ENCODE data around the gene PFAS.

The PFAS gene

DNA sequence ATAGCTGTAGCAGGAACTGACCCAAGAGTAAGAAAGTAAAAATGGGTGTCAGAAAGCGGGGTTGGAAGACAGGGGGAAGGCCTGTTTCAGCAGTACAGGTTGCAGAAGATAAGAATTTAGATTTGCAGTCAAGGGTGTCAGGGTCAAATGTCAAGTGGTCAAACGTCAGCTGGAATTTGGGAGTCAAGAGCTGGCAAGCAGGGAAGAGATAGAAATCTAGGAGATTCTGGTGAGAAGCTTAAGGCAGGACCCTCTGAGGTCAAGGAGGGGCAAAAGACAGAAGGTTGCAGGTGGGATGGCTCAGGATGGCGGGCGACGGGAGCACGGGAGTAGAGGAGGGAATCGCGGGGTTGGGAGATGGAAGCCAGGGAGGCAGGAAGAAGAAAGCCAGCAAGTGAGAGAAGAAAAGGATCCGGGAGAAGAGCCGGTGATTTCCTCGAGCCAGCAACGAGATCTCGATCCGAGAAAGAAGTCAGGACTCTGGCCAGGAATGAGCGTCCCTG, 45.8 kb downstream of the PFAS start:
- no peak for DNase-seq (ENCODE audit: low read depth)

DNA sequence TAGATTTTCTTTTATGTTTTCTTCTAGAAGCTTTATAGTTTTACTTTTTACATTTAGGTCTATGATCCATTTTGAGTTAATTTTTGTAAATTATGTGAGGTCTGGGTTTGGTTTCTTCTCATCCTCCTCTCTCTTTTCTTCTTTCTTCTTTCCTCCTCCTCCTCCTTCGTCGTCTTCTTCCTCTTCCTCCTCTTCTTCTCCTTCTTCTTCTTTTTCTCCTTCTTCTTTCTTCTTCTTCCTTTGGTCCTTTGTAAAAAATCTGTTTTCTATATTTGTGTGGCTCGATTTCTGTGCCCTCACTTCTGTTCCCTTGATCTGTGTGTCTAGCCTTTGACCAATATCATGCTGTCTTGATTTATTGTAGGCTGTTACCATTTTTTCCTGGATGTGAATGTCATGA, 51.1 kb downstream of the PFAS start:
- DNase-seq (ENCODE audit: low read depth), result no peak

DNA sequence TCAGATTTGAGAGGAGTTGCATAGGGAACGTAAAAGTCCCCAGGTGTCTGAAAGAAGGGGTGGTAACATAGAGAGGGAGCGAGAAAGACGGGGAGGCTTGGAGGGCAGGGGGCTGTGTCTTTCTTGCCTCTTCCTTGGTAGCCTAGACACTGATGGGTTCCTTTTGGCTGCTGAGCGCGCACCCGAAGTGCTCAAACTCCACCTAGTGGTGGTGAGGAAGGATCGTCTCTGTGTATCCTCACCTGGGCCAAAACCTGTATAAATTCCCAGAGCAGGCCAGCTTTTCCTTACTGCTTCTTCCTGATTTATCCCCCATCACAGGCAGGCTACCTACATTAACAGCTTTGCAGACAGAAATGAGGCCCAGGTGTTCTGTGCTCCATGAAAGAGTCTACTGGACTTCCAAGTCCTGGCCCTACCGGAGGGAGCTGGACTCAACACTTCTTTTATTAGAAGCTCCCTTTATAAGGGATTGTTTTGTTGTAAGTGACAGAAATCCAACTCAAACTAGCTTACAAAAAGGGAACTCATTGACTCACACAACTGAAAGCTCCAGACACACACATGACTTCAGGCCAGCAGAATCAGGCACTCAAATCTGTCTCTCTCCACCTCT, 51.6 kb downstream of the PFAS start:
- DNase-seq (ENCODE audit: low read depth), result no peak

DNA sequence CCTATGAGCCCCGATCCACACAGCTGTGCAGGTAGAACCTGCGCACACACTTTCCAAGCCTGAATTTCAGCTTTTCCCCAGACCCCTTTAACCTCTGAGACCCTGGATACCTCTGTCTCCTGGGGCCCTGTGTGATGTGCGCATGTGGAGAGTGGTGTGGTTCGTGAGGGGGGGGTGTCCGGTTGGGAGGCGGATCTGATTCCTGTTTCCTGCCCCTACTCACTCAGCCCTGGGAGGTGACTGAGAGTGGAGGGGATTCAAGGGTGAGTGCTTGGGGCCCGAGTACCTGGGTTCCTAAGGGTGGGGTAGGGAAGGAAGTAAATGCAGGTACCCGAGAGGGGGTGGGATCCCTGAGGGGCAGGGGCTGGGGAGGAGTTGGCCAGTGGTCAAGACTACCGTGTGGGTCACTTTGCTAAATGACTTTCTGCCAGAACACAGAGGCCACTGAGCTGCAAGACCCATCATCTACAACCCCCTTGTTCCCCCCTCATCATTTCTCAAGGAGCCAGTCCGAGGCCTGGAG, 61.6 kb downstream of the PFAS start:
- DNase-seq (ENCODE audit: low read depth), result no peak

DNA sequence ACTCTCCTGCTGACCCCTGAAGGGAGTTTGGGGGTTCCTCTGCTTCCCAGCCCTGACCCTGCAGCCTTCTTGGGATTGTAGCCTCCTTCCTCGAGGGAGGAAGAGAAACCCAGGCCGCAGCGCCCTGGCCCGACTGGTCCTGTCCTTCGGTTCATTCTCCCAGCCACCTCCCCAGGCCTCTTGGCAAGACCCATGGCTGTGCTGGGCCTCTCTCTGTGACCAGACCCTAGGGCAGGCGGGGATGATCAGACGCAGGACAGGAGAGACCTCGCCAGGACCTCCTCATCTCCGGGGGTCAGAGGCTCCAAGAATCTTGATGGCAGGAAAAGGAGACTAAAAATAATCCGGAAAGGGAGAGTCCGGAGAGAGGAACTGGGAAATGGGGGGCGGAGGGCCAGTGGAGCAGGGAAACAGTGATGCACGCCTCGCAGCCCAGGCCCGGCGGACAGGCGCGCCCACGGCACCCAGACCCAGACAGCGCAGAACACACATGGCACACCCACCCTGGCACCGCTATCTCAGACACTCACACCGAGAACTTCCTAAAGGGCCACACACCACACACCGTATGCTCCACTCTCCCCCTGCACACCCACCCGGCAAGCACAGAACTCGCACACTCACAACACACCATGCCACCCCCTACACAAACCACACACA, 62.2 kb downstream of the PFAS start:
- no peak for DNase-seq (ENCODE audit: low read depth)

DNA sequence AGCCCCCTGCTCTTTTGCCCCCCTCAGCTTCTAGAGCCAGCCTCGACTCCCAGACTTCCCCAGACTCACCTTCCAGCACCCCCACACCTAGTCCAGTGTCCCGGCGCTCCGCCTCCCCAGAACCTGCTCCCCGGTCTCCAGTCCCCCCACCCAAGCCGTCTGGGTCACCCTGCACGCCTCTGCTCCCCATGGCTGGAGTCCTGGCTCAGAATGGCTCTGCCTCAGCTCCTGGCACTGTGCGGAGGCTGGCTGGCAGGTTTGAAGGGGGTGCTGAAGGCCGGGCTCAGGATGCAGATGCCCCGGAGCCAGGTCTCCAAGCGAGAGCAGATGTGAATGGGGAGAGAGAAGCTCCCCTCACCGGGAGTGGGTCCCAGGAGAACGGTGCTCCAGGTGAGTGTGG, 63.2 kb downstream of the PFAS start:
- DNase-seq (ENCODE audit: low read depth), result no peak

DNA sequence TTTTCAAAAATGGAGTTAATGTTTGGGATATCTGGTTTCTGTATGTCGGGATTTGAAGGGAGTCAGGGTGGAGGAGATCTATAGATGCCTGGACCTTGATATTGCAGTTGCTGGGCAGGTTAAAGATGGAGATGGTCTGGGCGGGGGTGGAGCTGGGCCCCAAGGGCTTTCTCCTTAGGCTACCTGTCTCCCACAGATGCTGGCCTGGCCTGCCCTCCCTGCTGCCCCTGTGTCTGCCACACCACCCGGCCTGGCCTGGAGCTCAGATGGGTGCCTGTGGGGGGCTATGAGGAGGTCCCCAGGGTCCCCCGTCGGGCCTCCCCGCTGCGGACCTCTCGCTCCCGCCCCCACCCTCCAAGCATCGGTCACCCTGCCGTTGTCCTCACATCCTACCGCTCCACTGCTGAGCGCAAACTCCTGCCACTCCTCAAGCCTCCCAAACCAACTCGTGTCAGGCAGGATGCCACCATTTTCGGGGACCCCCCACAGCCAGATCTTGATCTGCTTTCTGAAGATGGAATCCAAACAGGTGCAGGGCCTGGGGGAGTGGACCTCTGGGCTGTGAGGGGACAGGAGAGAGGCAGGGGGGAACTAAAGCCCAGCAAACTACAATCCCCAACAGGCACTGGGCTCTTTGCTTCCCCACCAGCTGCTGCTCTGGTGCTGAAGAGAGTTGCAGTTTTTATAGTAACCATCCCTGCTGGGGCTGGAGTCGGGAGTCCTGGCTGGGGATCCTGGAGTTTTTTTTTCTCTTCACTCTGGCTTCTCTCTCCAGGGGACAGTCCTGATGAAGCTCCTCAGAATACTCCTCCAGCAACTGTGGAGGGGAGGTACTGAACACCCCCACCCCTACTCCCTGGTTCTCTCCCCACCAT, 63.9 kb downstream of the PFAS start:
- DNase-seq (ENCODE audit: low read depth), result no peak

DNA sequence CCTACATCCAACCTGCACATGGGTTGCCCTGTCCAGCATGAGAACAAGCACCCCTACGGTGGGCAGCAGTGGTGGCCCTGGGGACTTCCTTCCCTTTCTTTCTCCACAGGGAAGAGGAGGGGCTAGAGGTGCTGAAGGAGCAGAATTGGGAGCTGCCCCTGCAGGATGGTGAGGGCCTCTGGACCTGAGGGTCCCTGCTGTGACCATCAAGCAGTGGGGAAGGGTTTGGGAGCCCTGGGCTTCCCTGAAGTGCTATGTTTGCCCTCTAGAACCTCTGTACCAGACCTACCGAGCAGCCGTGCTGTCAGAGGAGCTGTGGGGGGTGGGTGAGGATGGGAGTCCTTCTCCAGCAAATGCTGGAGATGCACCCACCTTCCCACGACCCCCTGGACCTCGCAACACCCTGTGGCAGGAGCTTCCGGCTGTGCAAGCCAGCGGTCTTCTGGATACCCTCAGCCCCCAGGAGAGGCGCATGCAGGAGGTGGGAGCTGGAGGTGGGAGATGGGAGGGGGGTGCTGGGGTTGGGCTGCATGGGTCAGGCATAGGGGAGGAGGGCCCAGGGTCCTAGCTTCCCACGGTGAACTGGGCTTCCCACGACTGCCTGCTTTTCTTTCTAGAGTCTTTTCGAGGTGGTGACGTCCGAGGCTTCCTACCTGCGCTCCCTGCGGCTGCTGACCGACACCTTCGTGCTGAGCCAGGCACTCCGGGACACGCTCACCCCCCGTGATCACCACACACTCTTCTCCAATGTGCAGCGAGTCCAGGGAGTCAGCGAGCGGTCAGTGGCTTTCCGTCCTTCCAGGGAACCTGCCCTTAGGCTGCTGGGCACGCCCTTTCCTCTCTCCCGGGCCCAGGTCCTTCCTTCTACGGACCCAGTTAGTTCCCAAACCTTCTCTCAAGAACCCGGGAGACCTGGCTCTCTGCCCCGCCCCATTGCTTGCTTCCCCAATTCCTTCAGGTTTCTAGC, 66.0 kb downstream of the PFAS start:
- no peak for DNase-seq (ENCODE audit: low read depth)

DNA sequence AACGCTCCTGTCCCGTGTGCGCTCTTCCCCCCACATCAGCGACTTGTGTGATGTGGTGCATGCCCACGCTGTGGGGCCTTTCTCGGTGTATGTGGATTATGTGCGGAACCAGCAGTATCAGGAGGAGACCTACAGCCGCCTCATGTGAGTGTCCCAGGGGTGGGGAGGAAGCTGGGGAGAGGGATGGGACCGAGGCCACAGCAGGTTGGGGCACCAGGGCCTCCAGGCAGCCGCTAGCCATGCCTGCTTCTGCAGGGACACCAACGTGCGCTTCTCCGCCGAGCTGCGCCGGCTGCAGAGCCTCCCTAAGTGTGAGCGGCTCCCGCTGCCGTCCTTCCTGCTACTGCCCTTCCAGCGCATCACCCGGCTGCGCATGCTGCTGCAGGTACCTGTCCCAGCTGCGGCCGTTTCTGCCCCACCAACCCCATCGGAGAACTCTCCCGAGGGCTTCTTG, 66.7 kb downstream of the PFAS start:
- DNase-seq (ENCODE audit: low read depth), result no peak

DNA sequence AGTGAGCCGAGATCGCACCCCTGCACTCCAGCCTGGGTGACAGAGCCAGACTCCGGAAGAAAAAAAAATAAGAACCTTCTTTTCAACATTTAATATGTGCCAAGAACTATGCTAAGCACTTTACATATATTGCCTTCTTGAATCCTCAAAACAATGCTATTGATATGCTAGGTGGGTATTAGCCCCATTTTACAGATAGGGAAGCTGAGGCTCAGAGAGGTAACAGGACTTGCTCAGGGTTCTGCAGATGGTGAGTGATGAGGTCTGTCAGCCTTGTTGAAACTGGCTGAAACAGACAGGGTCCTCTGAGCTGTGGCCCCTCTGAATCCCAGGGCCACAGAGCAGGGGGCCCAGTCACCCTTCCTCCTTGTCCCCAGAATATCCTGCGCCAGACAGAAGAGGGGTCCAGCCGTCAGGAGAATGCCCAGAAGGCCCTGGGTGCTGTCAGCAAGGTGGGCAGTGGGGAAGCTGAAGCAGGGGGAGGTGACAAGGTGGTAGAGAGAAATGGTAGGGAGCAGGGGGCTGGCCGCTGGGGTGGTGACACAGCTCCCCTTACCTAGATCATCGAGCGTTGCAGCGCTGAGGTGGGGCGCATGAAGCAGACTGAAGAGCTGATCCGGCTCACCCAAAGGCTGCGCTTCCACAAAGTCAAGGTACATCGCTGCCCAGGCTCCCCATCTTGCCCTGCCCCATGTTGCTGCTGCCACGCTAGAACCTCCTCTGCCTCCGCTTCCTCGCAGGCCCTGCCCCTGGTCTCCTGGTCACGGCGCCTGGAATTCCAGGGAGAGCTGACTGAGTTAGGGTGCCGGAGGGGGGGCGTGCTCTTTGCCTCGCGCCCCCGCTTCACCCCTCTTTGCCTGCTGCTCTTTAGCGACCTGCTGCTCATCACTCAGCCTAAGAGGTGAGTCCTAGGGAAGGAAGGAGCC, 69.2 kb downstream of the PFAS start:
- DNase-seq (ENCODE audit: low read depth), result no peak
